SK-N-MC (cell line): Measurements from ENCODE around the gene TMEM182.

Source experiments
- DNase-seq: peaks from one replicate; pipeline ENCODE4 v3.0.0-alpha.2; 2011; ENCODE audit warnings: low read depth, low spot score
- H3K27ac ChIP-seq: fragments of 200-600 bp; sonication (generic); 2 replicates; pipeline ENCODE4 v1.5.1; 2016; ENCODE audit warnings: mixed run types
- H3K36me3 ChIP-seq: fragments of 200-600 bp; sonication (generic); 2 replicates; pipeline ENCODE4 v1.6.1; 2017; ENCODE audit warnings: antibody characterized with exemption, low read length, mixed read lengths; ENCODE audit not compliant: insufficient read depth
- H3K4me3 ChIP-seq: fragments of 200-600 bp; sonication (generic); 2 replicates; pipeline ENCODE4 v1.5.1; 2016
- H3K9ac ChIP-seq: fragments of 200-600 bp; sonication (generic); 2 replicates; pipeline ENCODE4 v1.8.0; 2017; ENCODE audit warnings: mixed run types, mixed read lengths; ENCODE audit not compliant: insufficient read length
- H3K9me3 ChIP-seq: fragments of 200-600 bp; sonication (generic); 2 replicates; pipeline ENCODE4 v1.6.1; 2017; ENCODE audit warnings: low read depth, mild to moderate bottlenecking, antibody characterized with exemption, low read length, moderate library complexity, mixed read lengths
- EZH2 ChIP-seq: fragments of 200-600 bp; sonication (generic); IDR thresholded peaks from one replicate; pipeline ENCODE4 v1.6.1; 2017; ENCODE audit warnings: antibody characterized with exemption
- FOXP2 ChIP-seq: optimal IDR thresholded peaks from 2 replicates; pipeline ENCODE3; 2011; ENCODE audit warnings: mild to moderate bottlenecking, moderate library complexity; ENCODE audit not compliant: insufficient read depth; ENCODE audit errors: extremely low read length, control extremely low read depth
- POLR2AphosphoS5 ChIP-seq: IDR thresholded peaks from 2 replicates; pipeline ENCODE4 v1.6.1; 2012; ENCODE audit warnings: mild to moderate bottlenecking, low read depth, low read length, borderline replicate concordance

Gene TMEM182

GRCh38 chr2:102788885-102789260 lies 27.0 kb downstream of the TMEM182 start:
- Histone ChIP-seq H3K9ac (no peak overlapping the region), H3K36me3 (no peaks in the 10 kb centered on the region), H3K4me3 (no peak overlapping the region), H3K27ac (no peak overlapping the region), H3K9me3 (no peaks in the 10 kb centered on the region)
- TF ChIP-seq EZH2 (no peak), POLR2AphosphoS5 (no peak), FOXP2 (no peak)
- no peak for DNase-seq

GRCh38 chr2:102789349-102790090 lies 27.7 kb downstream of the TMEM182 start:
- Histone ChIP-seq H3K4me3 (no peak overlapping the region), H3K27ac (no peak overlapping the region), H3K9me3 (no peaks in the 10 kb centered on the region)

DNA sequence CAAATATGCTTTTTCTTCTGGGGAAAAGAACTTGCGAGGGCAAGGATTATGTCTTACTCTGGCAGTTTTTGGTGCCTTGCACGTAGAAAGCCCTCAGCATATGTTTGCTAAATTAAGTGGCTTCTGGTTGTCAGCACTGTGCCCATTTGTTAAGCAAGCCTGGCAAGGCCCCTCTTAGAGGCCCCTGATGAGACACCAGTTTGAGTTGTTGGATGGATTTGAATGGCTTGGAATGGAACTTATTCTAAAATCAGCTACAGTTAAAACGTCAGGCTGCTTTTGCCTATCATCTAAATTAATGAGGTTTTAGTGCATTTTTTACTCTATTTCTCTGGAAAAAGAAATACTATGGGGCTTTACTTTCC lies 28.2 kb downstream of the TMEM182 start:
- TF ChIP-seq POLR2AphosphoS5 (no peak), FOXP2 (no peak), EZH2 (no peak)
- no peaks in the 10 kb centered on the region for H3K9me3 ChIP-seq

More at GRCh38 chr2:102789349-102790090, 27.7 kb downstream of the TMEM182 start:
- DNase-seq, result no peak
- no peak overlapping the region for H3K9ac ChIP-seq
- TF ChIP-seq EZH2, result no peak
- TF ChIP-seq FOXP2, result no peak
- no peak for TF ChIP-seq POLR2AphosphoS5
- H3K36me3 ChIP-seq, result no peaks in the 10 kb centered on the region

DNA sequence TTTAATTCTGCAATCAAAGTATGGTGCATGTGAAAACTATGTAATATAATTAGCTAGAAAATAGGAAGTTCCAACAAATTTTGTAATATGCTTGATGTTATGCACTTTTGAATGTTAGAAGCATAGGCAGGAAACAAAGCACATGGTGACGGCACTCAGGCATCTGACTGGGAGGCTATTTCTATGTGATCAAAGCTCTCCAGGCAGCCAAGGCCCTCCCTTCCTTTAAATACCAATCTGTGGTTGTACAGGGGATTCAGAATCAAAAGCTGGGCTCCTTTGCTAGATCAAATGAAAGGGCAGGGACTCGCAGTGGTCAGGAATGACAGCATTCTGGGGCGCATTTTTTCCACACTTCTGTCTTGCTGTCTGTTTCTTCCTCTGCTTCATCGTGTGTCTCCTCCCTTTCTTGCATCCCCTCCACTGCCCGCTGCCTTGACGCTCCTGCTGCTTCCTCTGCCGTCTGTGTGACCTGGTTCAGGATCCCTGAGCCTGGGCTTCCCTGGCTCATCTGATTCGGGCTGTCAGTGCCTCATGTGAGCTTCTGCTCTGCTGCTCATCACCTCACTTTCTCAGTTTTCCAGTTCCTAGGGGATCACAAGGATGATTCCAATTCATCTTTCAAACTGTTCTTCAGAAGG lies 30.9 kb downstream of the TMEM182 start:
- no peaks in the 10 kb centered on the region for H3K36me3 ChIP-seq
- H3K9ac ChIP-seq, result no peak overlapping the region
- H3K4me3 ChIP-seq, result no peak overlapping the region
- no peaks in the 10 kb centered on the region for H3K9me3 ChIP-seq
- TF ChIP-seq EZH2, result no peak
- TF ChIP-seq FOXP2, result no peak
- no peak for TF ChIP-seq POLR2AphosphoS5
- DNase-seq, result no peak
- no peak overlapping the region for H3K27ac ChIP-seq

More for the DNA sequence above, 28.2 kb downstream of the TMEM182 start:
- Histone ChIP-seq H3K36me3 (no peaks in the 10 kb centered on the region), H3K4me3 (no peak overlapping the region), H3K9ac (no peak overlapping the region), H3K27ac (no peak overlapping the region)
- DNase-seq, result no peak

- H3K36me3 ChIP-seq, result no peaks in the 10 kb centered on the region
- H3K9me3 ChIP-seq, result no peaks in the 10 kb centered on the region; the same call in 1 of the 2 replicates
- no peak overlapping the region for H3K27ac ChIP-seq
- no peak overlapping the region for H3K4me3 ChIP-seq
- no peak for DNase-seq
- no peak for TF ChIP-seq FOXP2
- TF ChIP-seq EZH2, result no peak
- no peak for TF ChIP-seq POLR2AphosphoS5
- no peak overlapping the region for H3K9ac ChIP-seq
Measured at GRCh38 chr2:102795641-102796040, 33.8 kb downstream of the TMEM182 start.

DNA sequence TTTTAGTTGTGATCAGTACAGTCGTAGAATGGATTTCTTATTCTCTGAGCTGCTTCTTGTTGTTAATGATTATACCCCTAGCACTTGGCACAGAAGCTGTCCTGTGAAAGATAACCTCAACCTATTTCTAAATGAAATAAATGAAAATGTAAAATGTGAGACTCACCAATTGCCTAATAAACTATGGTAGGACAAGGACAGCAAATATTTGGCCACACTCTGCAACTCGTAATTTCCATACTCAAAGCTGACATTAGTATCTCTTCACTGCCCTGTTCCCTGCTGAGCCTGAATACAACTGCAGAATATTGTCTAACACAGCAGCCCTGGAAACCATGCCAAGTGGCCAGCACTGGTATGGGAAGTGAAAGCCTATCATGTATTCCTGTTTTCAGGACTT lies 34.5 kb downstream of the TMEM182 start:
- no peak for TF ChIP-seq EZH2
- no peak for TF ChIP-seq POLR2AphosphoS5
- no peak for TF ChIP-seq FOXP2
- no peak overlapping the region for H3K9ac ChIP-seq
- H3K27ac ChIP-seq, result no peak overlapping the region

DNA sequence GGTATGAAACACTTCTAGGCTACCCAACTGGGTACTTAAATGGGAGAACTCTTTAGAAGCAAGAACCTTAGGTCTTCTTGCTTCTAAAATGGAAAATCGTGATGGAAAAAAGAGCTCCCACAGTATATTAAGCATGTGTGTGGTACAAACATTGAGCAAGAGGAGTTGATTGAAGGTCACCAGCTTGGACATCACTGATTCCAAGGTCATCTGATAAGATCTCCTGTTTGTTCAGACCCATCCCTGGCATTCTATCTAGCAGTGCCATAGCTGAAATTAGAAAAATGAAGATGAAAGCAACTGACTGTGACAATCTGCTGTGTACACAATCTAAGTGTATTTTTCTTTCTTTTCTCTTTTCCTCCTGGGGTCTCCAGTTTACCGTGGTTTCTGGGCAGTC lies 35.7 kb downstream of the TMEM182 start:
- H3K27ac ChIP-seq, result no peak overlapping the region
- TF ChIP-seq EZH2 (no peak), POLR2AphosphoS5 (no peak), FOXP2 (no peak)
- no peak overlapping the region for H3K4me3 ChIP-seq

More for the DNA sequence above, 34.5 kb downstream of the TMEM182 start:
- DNase-seq, result no peak
- Histone ChIP-seq H3K36me3 (no peaks in the 10 kb centered on the region), H3K4me3 (no peak overlapping the region), H3K9me3 (peaks cover under 1% of the 10 kb centered on the region; the same call in 1 of the 2 replicates)

DNA sequence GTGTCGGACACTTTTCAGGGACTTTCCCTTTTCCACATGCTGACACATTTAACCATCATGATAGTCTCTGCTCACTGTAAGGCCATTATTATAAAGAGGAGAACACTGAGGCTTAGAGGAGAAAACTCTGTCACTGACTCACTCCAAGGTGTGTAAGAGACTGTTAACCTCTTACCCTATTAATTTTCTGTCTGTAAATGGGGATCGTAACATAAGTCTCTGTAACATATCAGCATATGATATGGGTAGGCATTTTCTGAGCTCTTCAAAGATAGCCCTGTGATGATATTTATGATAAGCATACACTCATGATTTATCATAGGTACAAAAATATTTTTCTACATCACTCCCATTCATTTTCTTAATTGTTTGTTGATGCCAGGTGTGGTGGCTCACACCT lies 36.4 kb downstream of the TMEM182 start:
- no peak overlapping the region for H3K27ac ChIP-seq
- H3K9ac ChIP-seq, result no peak overlapping the region
- no peak overlapping the region for H3K4me3 ChIP-seq
- TF ChIP-seq FOXP2 (no peak), POLR2AphosphoS5 (no peak), EZH2 (no peak)
- H3K36me3 ChIP-seq, result no peaks in the 10 kb centered on the region
- peaks cover 2% of the 10 kb centered on the region; the same call in 1 of the 2 replicates for H3K9me3 ChIP-seq
- no peak for DNase-seq

More for the DNA sequence above, 35.7 kb downstream of the TMEM182 start:
- no peaks in the 10 kb centered on the region for H3K36me3 ChIP-seq
- no peak overlapping the region for H3K9ac ChIP-seq
- H3K9me3 ChIP-seq, result peaks cover 2% of the 10 kb centered on the region; the same call in 1 of the 2 replicates
- no peak for DNase-seq
